Endothelial cell of umbilical vein (primary cell): ENCODE results near the gene EPB41L1. TPM values are rescaled to one million over a fixed set of nuclear protein-coding genes. Genes with fewer than 3 reads are reported as not detected.

Experiments used
- BruUV-seq: library from RNA; stranded (reverse); fragments of 400-500 nt; replicated peaks from 2 replicates; lab custom pipeline; 2021; lab: Mats Ljungman, UMichigan
- CTCF ChIA-PET: fragments of 300-600, 350-600 bp; sonication (Branson Sonifier 250); formaldehyde crosslinking; loops from one replicate; lab custom pipeline; 2021; ENCODE audit warnings: antibody characterized with exemption, inconsistent platforms; lab: Charles Lee
- POLR2A ChIA-PET: fragments of 300-600, 350-600 bp; sonication (Branson Sonifier 250); formaldehyde crosslinking; loops from one replicate; lab custom pipeline; 2021; ENCODE audit warnings: antibody characterized with exemption, inconsistent platforms; lab: Charles Lee
- DNase-seq: peaks from one replicate; pipeline ENCODE4 v3.0.0-alpha.2; 2011; ENCODE audit warnings: low read depth, low spot score
- FAIRE-seq: peaks from 2 replicates; lab custom pipeline; 2011; peaks lifted over from hg19 to GRCh38; lab: Jason Lieb, UNC
- H2AFZ ChIP-seq: 2 replicates; pipeline ENCODE4 v1.6.0; 2012; ENCODE audit warnings: low read depth, low read length, control low read depth, inconsistent platforms
- H3K27ac ChIP-seq: 2 replicates; pipeline ENCODE4 v1.5.1; 2011; ENCODE audit warnings: low read depth, mild to moderate bottlenecking, control low read depth, low read length, moderate library complexity; ENCODE audit not compliant: insufficient read depth
- H3K27me3 ChIP-seq, 2 experiments: 2 replicates each; pipeline versions ENCODE4 v1.6.0 to v1.6.1; 2011; ENCODE audit warnings: low read length in 2 of 2, mixed read lengths in 1 of 2; ENCODE audit not compliant: control insufficient read depth in 2 of 2, insufficient read depth in 2 of 2
- H3K36me3 ChIP-seq, 2 experiments: 2 replicates in 1 of 2; 3 replicates in 1 of 2; pipeline ENCODE4 v1.5.1; 2011; ENCODE audit warnings: low read length in 2 of 2, mild to moderate bottlenecking in 1 of 2, moderate library complexity in 1 of 2; ENCODE audit not compliant: control insufficient read depth in 2 of 2, insufficient read depth in 2 of 2; ENCODE audit errors: extremely low read depth in 1 of 2
- H3K4me1 ChIP-seq: 3 replicates; pipeline ENCODE4 v1.5.1; 2011; ENCODE audit warnings: mild to moderate bottlenecking, low read length; ENCODE audit not compliant: control insufficient read depth, insufficient read depth; ENCODE audit errors: extremely low read depth
- H3K4me2 ChIP-seq: 2 replicates; pipeline ENCODE4 v1.6.1; 2011; ENCODE audit warnings: low read length, control low read depth, mixed read lengths; ENCODE audit not compliant: insufficient read depth
- H3K4me3 ChIP-seq, 3 experiments: fragments of 200-600 bp in 1 of 3; sonication (generic), shearing (Covaris generic) in 1 of 3; replicated peaks in 1 of 3; 2 replicates each; pipeline ENCODE4 v1.5.1; 2011 to 2016; ENCODE audit warnings: control low read depth in 3 of 3, low read length in 3 of 3, mild to moderate bottlenecking in 2 of 3, inconsistent platforms in 1 of 3, low read depth in 1 of 3, moderate library complexity in 1 of 3; ENCODE audit not compliant: insufficient read depth in 1 of 3
- H3K79me2 ChIP-seq: 2 replicates; pipeline ENCODE4 v1.6.0; 2012; ENCODE audit warnings: low read length, inconsistent platforms; ENCODE audit not compliant: control insufficient read depth, insufficient read depth
- H3K9ac ChIP-seq: replicated peaks from 2 replicates; pipeline ENCODE3; 2011; ENCODE audit warnings: low read length, control low read depth; ENCODE audit not compliant: insufficient read depth; ENCODE audit errors: extremely low read depth
- H3K9me1 ChIP-seq: replicated peaks from 3 replicates; pipeline ENCODE4 v1.6.0; 2011; ENCODE audit warnings: mild to moderate bottlenecking, low read length; ENCODE audit not compliant: control insufficient read depth, insufficient read depth; ENCODE audit errors: extremely low read depth
- H3K9me3 ChIP-seq: replicated peaks from 2 replicates; pipeline ENCODE4 v1.5.1; 2012; ENCODE audit warnings: low read length, inconsistent platforms; ENCODE audit not compliant: control insufficient read depth, insufficient read depth
- H4K20me1 ChIP-seq: replicated peaks from 2 replicates; pipeline ENCODE3; 2011; ENCODE audit warnings: mild to moderate bottlenecking, low read length; ENCODE audit not compliant: control insufficient read depth, insufficient read depth; ENCODE audit errors: extremely low read depth
- EZH2 ChIP-seq: IDR thresholded peaks from 2 replicates; pipeline ENCODE4 v1.6.1; 2012; ENCODE audit warnings: borderline replicate concordance, low read depth, mild to moderate bottlenecking, moderate library complexity, low read length, inconsistent platforms; ENCODE audit not compliant: severe bottlenecking
- FOS ChIP-seq: IDR thresholded peaks from 2 replicates; pipeline ENCODE4 v1.6.1; 2011; ENCODE audit warnings: mild to moderate bottlenecking, low read length, moderate library complexity, borderline replicate concordance; ENCODE audit not compliant: insufficient read depth
- GATA2 ChIP-seq: IDR thresholded peaks from 2 replicates; pipeline ENCODE4 v1.7.0; 2011; ENCODE audit warnings: low read depth, mild to moderate bottlenecking, moderate library complexity, mixed read lengths, low read length; ENCODE audit not compliant: insufficient read length, insufficient read depth
- JUN ChIP-seq: IDR thresholded peaks from 2 replicates; pipeline ENCODE4 v1.6.1; 2011; ENCODE audit warnings: borderline replicate concordance, low read depth; ENCODE audit not compliant: insufficient read length, insufficient read depth
- MYC ChIP-seq: IDR thresholded peaks from one replicate; pipeline ENCODE4 v1.6.1; 2011; ENCODE audit warnings: mild to moderate bottlenecking, low read depth, low read length
- POLR2A ChIP-seq: IDR thresholded peaks from 2 replicates; pipeline ENCODE4 v1.6.1; 2012; ENCODE audit warnings: low read depth, mild to moderate bottlenecking, control low read depth, low read length
- POLR2AphosphoS5 ChIP-seq: IDR thresholded peaks from 2 replicates; pipeline ENCODE4 v1.6.1; 2012; ENCODE audit warnings: low read depth, mild to moderate bottlenecking, control low read depth, low read length, moderate library complexity; ENCODE audit not compliant: insufficient read depth
- dilution Hi-C: fragments of 300-500 bp; cut with MboI; formaldehyde crosslinking; loops from one replicate; pipeline ENCODE4 v1.15.0; 2019; ENCODE audit warnings: low sequenced_read_pairs; ENCODE audit not compliant: extremely low pct_ligation_motif_present
- intact Hi-C: fragments of 100-400 bp; cut with micrococcal nuclease; formaldehyde crosslinking; loops from one replicate; pipeline ENCODE4 v1.10.0; 2022
- polyA plus RNA-seq, 4 experiments: library from polyadenylated mRNA; depleted of rRNA in 3 of 4; stranded (reverse) in 3 of 4; unstranded in 1 of 4; fragments of >200 nt; gene quantifications; 2 replicates each; pipeline versions ENCODE4 v1.2.1 to v1.2.3, GENCODE V29; 2011 to 2012; ENCODE audit warnings: missing spikeins in 1 of 4
- total RNA-seq: library from RNA; stranded (reverse); gene quantifications from 2 replicates; pipeline ENCODE4 v1.2.3, GENCODE V29; 2021
- TF ChIP-seq, protein P1 (sequence below): IDR thresholded peaks from 2 replicates; pipeline ENCODE4 v1.6.1; 2011; ENCODE audit not compliant: insufficient read depth, insufficient read length
- TF ChIP-seq, protein P2 (sequence below), 2 donors: IDR thresholded peaks; 1 replicate in 1 of 2; 2 replicates in 1 of 2; pipeline ENCODE4 v1.5.1; 2011; ENCODE audit warnings: low read length in 2 of 2, mild to moderate bottlenecking in 2 of 2, moderate library complexity in 2 of 2, control low read depth in 1 of 2, inconsistent platforms in 1 of 2, low read depth in 1 of 2; ENCODE audit not compliant: insufficient read depth in 1 of 2; ENCODE audit errors: extremely low read depth in 1 of 2

EPB41L1 gene
- total and polyA plus RNA-seq, 2 donors (not counting 3 experiments of a cell fraction or from before 2014, with no cell fraction given): 6.1 to 12.2 TPM

DNA sequence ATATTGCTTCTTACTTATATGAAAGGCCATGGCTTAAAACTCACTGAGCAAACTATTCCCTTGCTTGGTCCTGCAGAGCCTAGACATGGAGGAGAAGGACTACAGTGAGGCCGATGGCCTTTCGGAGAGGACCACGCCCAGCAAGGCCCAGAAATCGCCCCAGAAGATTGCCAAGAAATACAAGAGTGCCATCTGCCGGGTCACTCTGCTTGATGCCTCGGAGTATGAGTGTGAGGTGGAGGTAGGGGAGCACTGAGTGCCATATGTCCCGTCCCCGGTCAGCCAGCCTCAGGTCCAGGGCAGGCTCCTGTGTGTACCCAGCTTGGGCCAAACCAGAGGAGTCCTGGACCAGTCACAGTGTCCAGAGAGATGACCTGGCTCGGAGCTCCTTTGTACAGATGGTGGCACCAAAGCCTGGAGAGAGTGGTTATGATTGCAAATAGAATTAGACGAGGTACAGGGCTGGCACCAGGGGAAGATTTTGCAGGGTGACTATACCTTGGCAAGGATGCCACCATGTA is 21.0 kb downstream of the EPB41L1 start:
- Histone ChIP-seq H3K36me3 (no peaks in the 10 kb centered on the region), H4K20me1 (no peaks in the 10 kb centered on the region), H3K9ac (no peak overlapping the region), H3K79me2 (no peaks in the 10 kb centered on the region), H3K4me3 (no peak overlapping the region), H3K9me3 (no peaks in the 10 kb centered on the region), H3K27ac (no peak overlapping the region), H3K9me1 (no peaks in the 10 kb centered on the region), H3K27me3 (no peaks in the 10 kb centered on the region), H2AFZ (no peak overlapping the region), H3K4me2 (no peak overlapping the region), H3K4me1 (no peaks in the 10 kb centered on the region)
- TF ChIP-seq EZH2 (no peak), JUN (no peak), POLR2A (no peak), MYC (no peak), GATA2 (no peak), POLR2AphosphoS5 (no peak), FOS (no peak)
- TF ChIP-seq, protein P1, sequence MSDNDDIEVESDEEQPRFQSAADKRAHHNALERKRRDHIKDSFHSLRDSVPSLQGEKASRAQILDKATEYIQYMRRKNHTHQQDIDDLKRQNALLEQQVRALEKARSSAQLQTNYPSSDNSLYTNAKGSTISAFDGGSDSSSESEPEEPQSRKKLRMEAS: no peak
- TF ChIP-seq, protein P2, sequence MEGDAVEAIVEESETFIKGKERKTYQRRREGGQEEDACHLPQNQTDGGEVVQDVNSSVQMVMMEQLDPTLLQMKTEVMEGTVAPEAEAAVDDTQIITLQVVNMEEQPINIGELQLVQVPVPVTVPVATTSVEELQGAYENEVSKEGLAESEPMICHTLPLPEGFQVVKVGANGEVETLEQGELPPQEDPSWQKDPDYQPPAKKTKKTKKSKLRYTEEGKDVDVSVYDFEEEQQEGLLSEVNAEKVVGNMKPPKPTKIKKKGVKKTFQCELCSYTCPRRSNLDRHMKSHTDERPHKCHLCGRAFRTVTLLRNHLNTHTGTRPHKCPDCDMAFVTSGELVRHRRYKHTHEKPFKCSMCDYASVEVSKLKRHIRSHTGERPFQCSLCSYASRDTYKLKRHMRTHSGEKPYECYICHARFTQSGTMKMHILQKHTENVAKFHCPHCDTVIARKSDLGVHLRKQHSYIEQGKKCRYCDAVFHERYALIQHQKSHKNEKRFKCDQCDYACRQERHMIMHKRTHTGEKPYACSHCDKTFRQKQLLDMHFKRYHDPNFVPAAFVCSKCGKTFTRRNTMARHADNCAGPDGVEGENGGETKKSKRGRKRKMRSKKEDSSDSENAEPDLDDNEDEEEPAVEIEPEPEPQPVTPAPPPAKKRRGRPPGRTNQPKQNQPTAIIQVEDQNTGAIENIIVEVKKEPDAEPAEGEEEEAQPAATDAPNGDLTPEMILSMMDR (IDR thresholded peaks at IDR 0.05; ENCODE audit: extremely low read depth in 1 of 2, insufficient read depth in 1 of 2, low read depth in 1 of 2, low read length in 2 of 2): no peak
- ChIA-PET POLR2A (no interaction called here), CTCF (interaction anchor here (1.3 to 1.5 kb wide), 3 partner anchors 13 to 27 kb away, joined by 3 to 6 read pairs (median 4); no protein-coding TSS in a partner anchor)
- dilution Hi-C loops (no loop called here), intact Hi-C loops (no loop called here)
- DNase-seq (no peak), FAIRE-seq (no peak)
- no TSS peak for BruUV-seq
